ENCODE results near the gene DIP2C. TPM values are rescaled to one million over a fixed set of nuclear protein-coding genes. Genes with fewer than 3 reads are reported as not detected.
A peak's percentile ranks its signal among the peaks of the same experiment; 100 is the strongest.

Gene DIP2C
- total RNA-seq, 1 donor from 2014 or later, result 30.8 TPM

DNA sequence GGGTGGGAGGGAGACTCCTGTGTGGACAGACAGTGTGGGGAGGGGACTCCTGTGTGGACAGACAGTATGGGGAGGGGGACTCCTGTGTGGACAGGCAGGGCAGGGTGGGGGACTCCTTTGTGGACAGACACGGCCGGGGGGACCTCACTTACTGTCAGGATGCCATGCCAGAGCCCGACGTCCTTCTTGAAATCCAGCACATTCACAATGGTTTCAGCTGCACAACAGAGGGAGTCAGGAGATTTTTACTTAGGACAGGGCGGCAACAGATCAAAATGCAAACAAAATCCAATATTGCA is 301.9 kb downstream of the DIP2C start:
- H3K27me3 ChIP-seq (ENCODE audit: low read depth), result no peaks in the 10 kb centered on the region
- H3K9me3 ChIP-seq (replicated peaks), result no peaks in the 10 kb centered on the region
- no peak overlapping the region for H3K4me3 ChIP-seq
- DNase-seq, result no peak
- intact Hi-C loops (cut with micrococcal nuclease), result no loop called here
- peak overlapping the region; percentile 46 for H3K27ac ChIP-seq (replicated peaks)
- TF ChIP-seq, protein P1, sequence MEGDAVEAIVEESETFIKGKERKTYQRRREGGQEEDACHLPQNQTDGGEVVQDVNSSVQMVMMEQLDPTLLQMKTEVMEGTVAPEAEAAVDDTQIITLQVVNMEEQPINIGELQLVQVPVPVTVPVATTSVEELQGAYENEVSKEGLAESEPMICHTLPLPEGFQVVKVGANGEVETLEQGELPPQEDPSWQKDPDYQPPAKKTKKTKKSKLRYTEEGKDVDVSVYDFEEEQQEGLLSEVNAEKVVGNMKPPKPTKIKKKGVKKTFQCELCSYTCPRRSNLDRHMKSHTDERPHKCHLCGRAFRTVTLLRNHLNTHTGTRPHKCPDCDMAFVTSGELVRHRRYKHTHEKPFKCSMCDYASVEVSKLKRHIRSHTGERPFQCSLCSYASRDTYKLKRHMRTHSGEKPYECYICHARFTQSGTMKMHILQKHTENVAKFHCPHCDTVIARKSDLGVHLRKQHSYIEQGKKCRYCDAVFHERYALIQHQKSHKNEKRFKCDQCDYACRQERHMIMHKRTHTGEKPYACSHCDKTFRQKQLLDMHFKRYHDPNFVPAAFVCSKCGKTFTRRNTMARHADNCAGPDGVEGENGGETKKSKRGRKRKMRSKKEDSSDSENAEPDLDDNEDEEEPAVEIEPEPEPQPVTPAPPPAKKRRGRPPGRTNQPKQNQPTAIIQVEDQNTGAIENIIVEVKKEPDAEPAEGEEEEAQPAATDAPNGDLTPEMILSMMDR (IDR thresholded peaks at IDR 0.05; ENCODE audit: borderline replicate concordance), result no peak
- peaks cover 13% of the 10 kb centered on the region for H3K4me1 ChIP-seq
- H3K36me3 ChIP-seq, result peaks cover 78% of the 10 kb centered on the region

DNA sequence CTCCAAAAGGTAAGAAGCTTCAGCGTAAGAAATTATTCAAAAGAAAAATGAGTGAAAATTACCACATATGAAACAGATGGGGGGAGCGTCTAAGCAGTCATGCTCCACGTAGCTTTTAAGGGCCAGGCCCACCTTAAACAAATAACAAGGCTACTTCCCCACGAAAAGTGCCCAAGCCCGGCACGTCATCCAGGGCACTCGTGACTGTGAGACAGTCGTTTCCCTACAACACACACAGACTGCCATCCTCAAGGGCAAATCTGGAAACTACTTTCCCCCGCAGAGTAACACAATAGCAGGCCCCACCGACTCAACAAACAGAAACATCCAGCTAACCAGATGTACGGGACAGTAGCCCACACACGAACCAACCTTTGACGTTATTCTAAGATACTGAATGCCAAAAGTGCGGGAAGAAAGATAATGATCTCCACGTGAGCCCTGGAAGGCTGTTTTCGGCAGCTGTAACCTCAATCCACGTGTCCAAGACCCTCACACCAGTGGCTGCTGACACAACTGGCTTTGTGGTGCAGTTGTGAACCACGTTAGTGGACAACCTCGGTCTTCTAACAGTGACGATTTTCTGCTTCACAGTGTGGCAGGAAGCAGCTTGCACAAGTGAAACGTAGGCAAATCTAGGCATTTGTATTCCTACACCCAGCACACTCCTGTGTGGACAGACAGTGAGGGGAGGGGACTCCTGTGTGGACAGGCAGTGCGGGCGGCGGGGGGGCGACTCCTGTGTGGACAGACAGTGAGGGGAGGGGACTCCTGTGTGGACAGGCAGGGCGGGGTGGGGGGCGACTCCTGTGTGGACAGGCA is 302.5 kb downstream of the DIP2C start:
- intact Hi-C loops (cut with micrococcal nuclease), result no loop called here
- Histone ChIP-seq H3K27ac (replicated peaks) (no peak overlapping the region), H3K27me3 (ENCODE audit: low read depth) (no peaks in the 10 kb centered on the region), H3K36me3 (peaks cover 84% of the 10 kb centered on the region), H3K9me3 (replicated peaks) (no peaks in the 10 kb centered on the region), H3K4me3 (no peak overlapping the region), H3K4me1 (peaks cover 13% of the 10 kb centered on the region)
- DNase-seq, result no peak
- TF ChIP-seq, protein P1 (IDR thresholded peaks at IDR 0.05; ENCODE audit: borderline replicate concordance), result no peak

DNA sequence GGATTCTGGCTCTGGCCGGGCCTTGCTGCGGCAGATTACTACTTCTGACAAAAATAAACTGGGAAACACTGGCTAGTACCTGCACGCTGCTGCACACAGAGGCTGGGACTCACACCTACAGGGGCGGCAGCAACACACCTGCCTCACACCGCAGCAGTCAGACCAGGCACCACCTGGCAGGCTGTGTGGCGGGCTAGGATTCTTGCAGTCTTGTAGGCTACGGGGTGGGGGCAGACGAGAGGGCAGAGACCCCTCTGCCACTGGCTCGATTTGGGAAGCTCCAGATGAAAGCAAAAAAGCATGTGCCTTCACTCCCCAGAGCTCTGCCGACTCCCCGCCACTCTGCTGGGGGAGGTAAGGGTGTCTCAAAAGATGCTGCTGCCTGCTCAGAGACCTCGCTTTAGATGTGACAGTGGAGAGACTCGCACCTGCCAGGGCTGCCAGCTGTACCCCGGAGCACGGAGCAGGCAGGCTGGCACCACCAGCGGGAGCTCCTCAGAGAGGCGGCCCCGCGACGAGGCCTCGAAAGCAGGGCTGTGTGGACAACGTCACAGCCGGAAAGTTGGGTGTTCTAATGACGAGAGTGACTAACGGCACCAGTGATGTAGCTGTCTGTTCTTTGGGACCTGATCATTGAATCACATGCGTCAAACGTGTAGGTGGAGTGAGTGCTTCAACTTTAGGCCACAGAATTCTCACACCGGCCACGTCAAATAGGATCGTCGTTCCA is 303.7 kb downstream of the DIP2C start:
- Histone ChIP-seq H3K27ac (replicated peaks) (no peak overlapping the region), H3K4me3 (no peak overlapping the region), H3K9me3 (replicated peaks) (no peaks in the 10 kb centered on the region), H3K27me3 (ENCODE audit: low read depth) (no peaks in the 10 kb centered on the region), H3K4me1 (peaks cover 4% of the 10 kb centered on the region), H3K36me3 (peaks cover 94% of the 10 kb centered on the region)
- DNase-seq, result no peak
- intact Hi-C loops (cut with micrococcal nuclease), result no loop called here
- TF ChIP-seq, protein P1 (IDR thresholded peaks at IDR 0.05; ENCODE audit: borderline replicate concordance), result no peak

DNA sequence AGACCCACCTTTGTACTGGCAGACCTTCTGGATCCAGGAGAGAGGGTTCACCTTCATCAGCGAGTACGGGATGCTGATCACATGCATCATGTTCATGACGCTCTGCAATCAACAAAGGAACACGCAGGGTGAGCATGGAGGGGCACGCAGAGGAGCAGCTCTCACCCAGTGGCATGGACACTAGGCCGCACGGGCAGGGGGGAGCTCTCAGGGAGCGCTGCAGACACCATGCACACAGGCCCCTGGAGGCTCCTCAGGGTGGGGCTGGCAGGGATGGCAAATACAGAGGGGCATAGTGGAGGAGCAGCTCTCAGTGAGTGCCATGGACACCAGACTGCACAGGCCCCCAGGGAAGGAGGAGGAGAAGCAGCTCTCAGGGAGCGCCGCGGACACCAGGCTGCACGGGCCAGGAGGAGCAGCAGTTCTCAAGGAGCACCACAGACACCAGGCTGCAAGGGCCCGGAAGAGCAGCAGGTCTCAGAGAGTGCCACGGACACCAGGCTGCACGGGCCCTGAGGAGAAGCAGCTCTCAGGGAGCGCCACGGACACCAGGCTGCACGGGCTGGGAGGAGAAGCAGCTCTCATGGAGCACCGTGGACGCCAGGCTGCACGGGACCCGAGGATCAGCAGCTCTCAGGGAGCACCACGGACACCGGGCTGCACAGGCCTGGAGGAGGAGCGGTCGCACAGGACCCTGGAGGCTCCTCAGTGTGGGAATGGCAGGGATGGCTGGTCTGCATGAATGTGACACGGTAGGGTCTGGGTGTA is 304.7 kb downstream of the DIP2C start:
- Histone ChIP-seq H3K27ac (replicated peaks) (no peak overlapping the region), H3K9me3 (replicated peaks) (no peaks in the 10 kb centered on the region), H3K27me3 (ENCODE audit: low read depth) (no peaks in the 10 kb centered on the region), H3K4me1 (peaks cover 7% of the 10 kb centered on the region), H3K36me3 (peaks cover 86% of the 10 kb centered on the region), H3K4me3 (no peak overlapping the region)
- TF ChIP-seq, protein P1 (IDR thresholded peaks at IDR 0.05; ENCODE audit: borderline replicate concordance), result no peak
- no peak for DNase-seq
- intact Hi-C loops (cut with micrococcal nuclease), result no loop called here

DNA sequence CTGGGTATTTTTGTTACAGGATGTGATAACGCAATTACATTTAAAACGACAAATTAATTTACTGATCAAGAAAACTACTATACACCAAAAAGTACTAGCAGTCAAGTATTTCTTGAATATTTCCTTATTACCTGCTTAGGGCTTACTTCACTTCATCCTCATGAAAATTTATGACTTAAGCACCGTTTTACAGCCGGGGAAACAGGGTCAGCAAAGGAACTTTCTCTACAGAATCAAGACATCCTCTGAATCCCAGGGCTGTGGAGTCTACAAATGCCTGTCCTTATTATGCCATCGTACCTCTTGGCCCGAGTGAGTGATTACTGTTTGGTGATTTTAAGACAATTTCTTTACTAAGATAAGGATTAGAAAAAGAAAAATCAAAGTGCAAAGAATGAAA is 305.9 kb downstream of the DIP2C start:
- no peak for DNase-seq
- no peak overlapping the region for H3K27ac ChIP-seq (replicated peaks)
- no peaks in the 10 kb centered on the region for H3K27me3 ChIP-seq (ENCODE audit: low read depth)
- H3K4me1 ChIP-seq, result peaks cover 7% of the 10 kb centered on the region
- intact Hi-C loops (cut with micrococcal nuclease), result no loop called here
- TF ChIP-seq, protein P1 (IDR thresholded peaks at IDR 0.05; ENCODE audit: borderline replicate concordance), result no peak
- no peak overlapping the region for H3K4me3 ChIP-seq
- H3K36me3 ChIP-seq, result peaks cover 82% of the 10 kb centered on the region
- H3K9me3 ChIP-seq (replicated peaks), result no peaks in the 10 kb centered on the region
